Upper lobe of left lung (tissue), 6 donors: ENCODE measurements around the gene NALCN. TPM values are rescaled to one million over a fixed set of nuclear protein-coding genes. Genes with fewer than 3 reads are reported as not detected.
A peak's percentile ranks its signal among the peaks of the same experiment; 100 is the strongest.

Experiments used
- ATAC-seq, 2 donors: fragments of 200-7000 bp; cut with Tn5 transposase; one replicate each; pipeline ENCODE4 v1.9.1; 2022; ENCODE audit warnings: mild to moderate bottlenecking in 2 of 2, moderate library complexity in 2 of 2; ENCODE audit not compliant: low FRiP score in 2 of 2
- DNase-seq, 2 donors: peaks; one replicate each; pipeline ENCODE4 v3.0.0-alpha.2; 2019 to 2020
- H3K27ac ChIP-seq, 4 donors: fragments of 200-600 bp; sonication (generic); one replicate each; pipeline ENCODE4 v1.5.1; 2016 to 2019
- H3K27me3 ChIP-seq, 4 donors: fragments of 200-600 bp; sonication (generic); one replicate each; pipeline ENCODE4 v1.5.1; 2017 to 2019
- H3K36me3 ChIP-seq, 4 donors: fragments of 200-600 bp; sonication (generic); one replicate each; pipeline ENCODE4 v1.5.1; 2016 to 2019
- H3K4me1 ChIP-seq, 4 donors: fragments of 200-600 bp; sonication (generic); one replicate each; pipeline ENCODE4 v1.5.1; 2018 to 2019
- H3K4me3 ChIP-seq, 4 donors: fragments of 200-600 bp; sonication (generic); one replicate each; pipeline ENCODE4 v1.5.1; 2017 to 2019; ENCODE audit warnings: mild to moderate bottlenecking in 2 of 4, moderate library complexity in 1 of 4
- H3K9me3 ChIP-seq, 4 donors: fragments of 200-600 bp; sonication (generic); one replicate each; pipeline ENCODE4 v1.5.1; 2018 to 2019
- CTCF ChIP-seq, 6 experiments: fragments of 450-650 bp in 4 of 6; fragments of 200-600 bp in 2 of 6; sonication (generic) in 2 of 6; IDR thresholded peaks; one replicate each; pipeline ENCODE4 v1.5.1; 2016 to 2019; ENCODE audit warnings: antibody characterized with exemption in 6 of 6
- EP300 ChIP-seq, 4 donors: sonication (generic); formaldehyde crosslinking; IDR thresholded peaks; one replicate each; pipeline ENCODE4 v1.5.1; 2017; ENCODE audit warnings: antibody characterized with exemption in 4 of 4, control low read depth in 2 of 4
- POLR2A ChIP-seq, 4 donors: fragments of 450-650 bp; IDR thresholded peaks; one replicate each; pipeline ENCODE4 v1.5.1; 2016 to 2017; ENCODE audit warnings: antibody characterized with exemption in 4 of 4, mild to moderate bottlenecking in 2 of 4
- POLR2AphosphoS5 ChIP-seq, 2 donors: sonication (generic); formaldehyde crosslinking; IDR thresholded peaks; one replicate each; pipeline ENCODE4 v1.5.1; 2017; ENCODE audit warnings: antibody characterized with exemption in 2 of 2
- WGBS, 2 donors: methylation state at CpG; one replicate each; pipeline ENCODE4 v1.1.5; 2017 to 2018; 5-methylcytosine and 5-hydroxymethylcytosine counted together
- total RNA-seq, 6 donors: library from RNA; depleted of rRNA in 4 of 6; stranded (reverse); fragments of >200 nt in 4 of 6; gene quantifications; one replicate each; pipeline versions ENCODE4 v1.1.0 to v1.2.1, GENCODE V29; 2016 to 2021
- donor health status: DM: no; HTN: no; CAD: no; lungs with moderate emphysema.
- donor health status: DM: no; HTN: yes; CAD: no; lungs with severe emphysema.

NALCN gene
- total RNA-seq, 6 donors from 2014 or later = under 0.01 to 1.8 (median 1.1) TPM

- Histone ChIP-seq H3K27me3 (peaks cover 0 to 3% (median 0%) of the 10 kb centered on the region in 4 donors), H3K9me3 (no peaks in the 10 kb centered on the region), H3K27ac (no peak overlapping the region), H3K36me3 (no peaks in the 10 kb centered on the region), H3K4me3 (no peak overlapping the region), H3K4me1 (peaks cover 0 to 9% (median 0%) of the 10 kb centered on the region in 4 donors)
- DNase-seq (no peak), ATAC-seq (no peak)
- WGBS, 2 donors = 65 to 83% methylated on average over 2 of the region's 2 CpGs
- TF ChIP-seq EP300 (IDR thresholded peaks at IDR 0.05) (no peak), CTCF (IDR thresholded peaks at IDR 0.05) (no peak), POLR2A (IDR thresholded peaks at IDR 0.05) (no peak), POLR2AphosphoS5 (IDR thresholded peaks at IDR 0.05) (no peak)
These were observed 34.4 kb upstream of the NALCN start for GRCh38 chr13:101450749-101451130.

DNA sequence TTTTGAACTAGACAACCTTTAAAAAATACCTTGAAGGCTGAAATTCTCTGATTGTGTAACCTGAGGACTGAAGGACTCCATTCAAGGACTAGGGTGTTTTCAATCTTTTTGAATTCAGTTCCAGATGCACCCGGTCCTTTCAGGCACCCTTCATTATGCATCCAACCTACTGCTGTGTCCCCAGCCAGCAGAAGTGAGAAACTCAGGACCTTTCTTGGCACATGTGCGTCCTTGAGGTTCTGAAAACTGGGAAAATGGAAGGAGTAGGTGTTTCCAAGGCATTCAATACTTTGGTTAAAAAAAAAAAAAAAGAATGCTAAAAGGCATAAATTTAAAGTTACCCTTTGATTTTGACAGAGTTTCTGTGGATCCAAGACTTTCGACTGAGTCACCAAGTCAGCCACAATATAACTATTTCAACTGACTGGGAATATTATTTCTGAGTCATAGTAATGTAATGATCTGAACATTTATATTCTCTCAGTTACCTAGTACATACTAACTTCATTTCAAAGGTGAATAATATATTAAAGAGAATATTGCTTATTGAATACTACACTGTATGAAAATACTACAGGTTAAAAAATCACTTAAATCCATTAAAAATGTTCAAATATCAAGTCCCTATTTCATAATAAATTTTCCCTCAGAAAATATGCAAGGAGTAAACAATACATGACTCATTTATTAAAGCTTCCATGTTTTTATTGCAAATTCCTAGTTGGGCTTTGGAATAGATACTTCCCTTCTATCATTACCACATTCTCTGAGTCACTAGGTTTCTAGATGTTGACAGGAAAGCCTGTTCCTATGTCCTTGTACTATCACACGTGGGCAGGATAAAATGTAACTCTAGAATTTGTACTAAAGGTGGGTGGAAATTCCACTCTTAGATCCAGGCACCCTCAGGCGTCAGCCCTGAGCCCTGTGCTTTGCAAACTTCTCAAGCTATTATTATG, 33.8 kb upstream of the NALCN start:
- 49 to 53% methylated on average over 5 of the region's 5 CpGs for WGBS, 2 donors
- ATAC-seq (peak in 1 of 2 donors; percentile 45), DNase-seq (no peak)
- H3K27me3 ChIP-seq = peaks cover 0 to 3% (median 0%) of the 10 kb centered on the region in 4 donors
- no peaks in the 10 kb centered on the region for H3K9me3 ChIP-seq
- H3K4me3 ChIP-seq = no peak overlapping the region
- H3K27ac ChIP-seq = no peak overlapping the region
- no peaks in the 10 kb centered on the region for H3K36me3 ChIP-seq
- peaks cover 0 to 9% (median 0%) of the 10 kb centered on the region in 4 donors for H3K4me1 ChIP-seq
- TF ChIP-seq POLR2AphosphoS5 (IDR thresholded peaks at IDR 0.05) = no peak

- WGBS, 2 donors = 45 to 57% methylated on average over 4 of the region's 4 CpGs
- Histone ChIP-seq H3K4me1 (no peaks in the 10 kb centered on the region), H3K27ac (no peak overlapping the region), H3K9me3 (no peaks in the 10 kb centered on the region), H3K4me3 (no peak overlapping the region), H3K27me3 (no peaks in the 10 kb centered on the region), H3K36me3 (no peaks in the 10 kb centered on the region)
- ATAC-seq (no peak), DNase-seq (no peak)
- TF ChIP-seq POLR2A (IDR thresholded peaks at IDR 0.05) (no peak), POLR2AphosphoS5 (IDR thresholded peaks at IDR 0.05) (no peak), CTCF (IDR thresholded peaks at IDR 0.05) (no peak), EP300 (IDR thresholded peaks at IDR 0.05) (no peak)
These were observed 31.5 kb upstream of the NALCN start for GRCh38 chr13:101447852-101448251.

GRCh38 chr13:101434486-101434885, 18.2 kb upstream of the NALCN start:
- ATAC-seq = no peak
- 86 to 87% methylated on average over 3 of the region's 3 CpGs for WGBS, 2 donors
- Histone ChIP-seq H3K27me3 (no peaks in the 10 kb centered on the region), H3K4me1 (no peaks in the 10 kb centered on the region), H3K27ac (no peak overlapping the region), H3K36me3 (no peaks in the 10 kb centered on the region), H3K9me3 (no peaks in the 10 kb centered on the region), H3K4me3 (no peak overlapping the region)
- DNase-seq = no peak
- TF ChIP-seq CTCF (IDR thresholded peaks at IDR 0.05) (no peak), POLR2A (IDR thresholded peaks at IDR 0.05) (no peak), EP300 (IDR thresholded peaks at IDR 0.05) (no peak), POLR2AphosphoS5 (IDR thresholded peaks at IDR 0.05) (no peak)

DNA sequence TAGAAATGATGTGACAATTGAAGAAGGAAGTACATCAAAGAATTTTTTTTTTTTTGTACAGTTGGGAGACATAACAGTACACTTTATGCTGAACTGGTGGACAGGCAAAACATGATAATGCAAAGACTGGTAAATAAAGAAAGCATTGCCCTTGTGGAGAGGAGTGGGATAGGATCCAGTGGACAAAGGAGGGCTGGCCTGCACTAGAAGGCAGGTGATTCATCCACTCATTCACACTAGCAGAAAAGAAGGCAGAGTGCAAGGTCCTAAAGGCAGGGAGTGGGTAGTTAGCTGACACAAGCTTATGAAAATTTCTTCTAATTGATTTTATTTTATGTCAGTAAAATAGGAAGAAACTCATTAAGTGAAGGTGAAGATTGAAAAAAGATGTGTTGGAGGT, 17.6 kb upstream of the NALCN start:
- no peak for DNase-seq
- no peak for ATAC-seq
- TF ChIP-seq CTCF (IDR thresholded peaks at IDR 0.05) (no peak), POLR2A (IDR thresholded peaks at IDR 0.05) (no peak), POLR2AphosphoS5 (IDR thresholded peaks at IDR 0.05) (no peak), EP300 (IDR thresholded peaks at IDR 0.05) (no peak)
- no peaks in the 10 kb centered on the region for H3K4me1 ChIP-seq
- H3K27me3 ChIP-seq = no peaks in the 10 kb centered on the region
- no peaks in the 10 kb centered on the region for H3K36me3 ChIP-seq
- no peak overlapping the region for H3K27ac ChIP-seq
- no peaks in the 10 kb centered on the region for H3K9me3 ChIP-seq
- no peak overlapping the region for H3K4me3 ChIP-seq
